ENCODE data around the gene NFIA. TPM values are rescaled to one million over a fixed set of nuclear protein-coding genes. Genes with fewer than 3 reads are reported as not detected.

Gene NFIA
- total and polyA plus RNA-seq, 12 donors: 15.6 to 109 (median 66.3) TPM

GRCh38 chr1:61482170-61482734, 399.9 kb downstream of the NFIA start:
- no peak for DNase-seq
- no peak overlapping the region for H3K27ac ChIP-seq
- intact Hi-C loops (cut with DNase I): no loop called here
- no peaks in the 10 kb centered on the region for H3K9me3 ChIP-seq (replicated peaks in 1 of 3)
- no peak for TF ChIP-seq CTCF (IDR thresholded peaks at IDR 0.05)
- no peak for TF ChIP-seq POLR2A (IDR thresholded peaks at IDR 0.05)
- no peaks in the 10 kb centered on the region for H3K36me3 ChIP-seq (replicated peaks in 1 of 2)
- H3K4me1 ChIP-seq (replicated peaks in 1 of 2): no peaks in the 10 kb centered on the region
- H3K27me3 ChIP-seq: no peaks in the 10 kb centered on the region
- no peak overlapping the region for H3K4me3 ChIP-seq
- WGBS, 4 donors: 64 to 78% (median 67%) methylated on average over 7 of the region's 7 CpGs

- intact Hi-C loops (cut with DNase I): no loop called here
- H3K4me3 ChIP-seq: no peak overlapping the region
- no peak for TF ChIP-seq POLR2A (IDR thresholded peaks at IDR 0.05)
- no peak for TF ChIP-seq CTCF (IDR thresholded peaks at IDR 0.05)
- no peaks in the 10 kb centered on the region for H3K4me1 ChIP-seq (replicated peaks in 1 of 2)
- DNase-seq: peak in 1 of 7 donors; percentile 15
- WGBS, 4 donors: 71 to 80% (median 77%) methylated on average over 4 of the region's 4 CpGs
- no peak overlapping the region for H3K27ac ChIP-seq
- H3K9me3 ChIP-seq (replicated peaks in 1 of 3): no peaks in the 10 kb centered on the region
- no peaks in the 10 kb centered on the region for H3K27me3 ChIP-seq
- H3K36me3 ChIP-seq (replicated peaks in 1 of 2): no peaks in the 10 kb centered on the region
Measured at GRCh38 chr1:61486783-61487536, 404.6 kb downstream of the NFIA start.

DNA sequence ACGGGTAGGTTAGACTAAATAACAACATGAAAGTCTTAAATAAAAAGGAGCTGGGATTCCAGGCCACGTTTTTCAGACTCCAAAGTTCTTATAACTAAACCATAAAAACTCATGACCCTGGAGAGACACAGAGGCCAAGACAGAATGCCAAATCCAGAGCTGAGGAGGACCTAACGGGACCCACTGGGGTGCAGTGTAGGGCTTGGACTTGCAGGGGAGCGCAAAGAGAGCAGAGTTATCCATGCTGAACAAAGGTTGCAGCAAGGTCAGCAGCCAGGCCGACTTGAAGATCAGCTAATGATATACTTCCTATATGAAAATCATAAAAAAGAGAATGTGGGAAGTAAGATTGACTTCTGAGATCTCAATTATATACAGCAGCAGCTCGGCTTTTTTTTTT, 405.4 kb downstream of the NFIA start:
- DNase-seq: no peak
- Histone ChIP-seq H3K4me1 (replicated peaks in 1 of 2) (no peaks in the 10 kb centered on the region), H3K27me3 (no peaks in the 10 kb centered on the region), H3K27ac (no peak overlapping the region), H3K36me3 (replicated peaks in 1 of 2) (no peaks in the 10 kb centered on the region), H3K4me3 (no peak overlapping the region), H3K9me3 (replicated peaks in 1 of 3) (no peaks in the 10 kb centered on the region)
- no peak for TF ChIP-seq POLR2A (IDR thresholded peaks at IDR 0.05)
- no peak for TF ChIP-seq CTCF (IDR thresholded peaks at IDR 0.05)
- intact Hi-C loops (cut with DNase I): no loop called here
- WGBS, 4 donors: 64 to 77% (median 68%) methylated on average over 6 of the region's 6 CpGs

GRCh38 chr1:61490924-61491323, 408.6 kb downstream of the NFIA start:
- no peaks in the 10 kb centered on the region for H3K27me3 ChIP-seq
- TF ChIP-seq CTCF (IDR thresholded peaks at IDR 0.05) (no peak), POLR2A (IDR thresholded peaks at IDR 0.05) (no peak)
- WGBS, 4 donors: 66 to 83% (median 74%) methylated on average over 4 of the region's 4 CpGs
- H3K4me3 ChIP-seq: no peak overlapping the region
- no peaks in the 10 kb centered on the region for H3K4me1 ChIP-seq (replicated peaks in 1 of 2)
- peak overlapping the region in 2 of 5 donors; percentile 30 to 84 for H3K27ac ChIP-seq
- H3K9me3 ChIP-seq (replicated peaks in 1 of 3): no peaks in the 10 kb centered on the region
- intact Hi-C loops (cut with DNase I): no loop called here
- no peak for DNase-seq
- H3K36me3 ChIP-seq (replicated peaks in 1 of 2): no peaks in the 10 kb centered on the region
